HFF-Myc (cell line): ENCODE measurements around the gene ACER1.

Experiments
- DNase-seq: peaks from one replicate; pipeline ENCODE4 v3.0.0-alpha.2; 2011; ENCODE audit warnings: low read depth; ENCODE audit errors: extremely low read depth
- H3K4me3 ChIP-seq: replicated peaks from 2 replicates; pipeline ENCODE4 v1.5.1; 2011; ENCODE audit warnings: low read depth, mild to moderate bottlenecking, control low read depth, low read length
- CTCF ChIP-seq: IDR thresholded peaks from 2 replicates; pipeline ENCODE4 v1.5.1; 2012; ENCODE audit warnings: mild to moderate bottlenecking, low read depth, low read length, control low read depth; ENCODE audit errors: missing control alignments

The ACER1 gene

GRCh38 chr19:6262519-6262918, 70.9 kb downstream of the ACER1 start:
- no peak for TF ChIP-seq CTCF
- H3K4me3 ChIP-seq, result no peak overlapping the region

GRCh38 chr19:6261883-6262282, 71.5 kb downstream of the ACER1 start:
- H3K4me3 ChIP-seq, result no peak overlapping the region
- no peak for DNase-seq
- no peak for TF ChIP-seq CTCF

More at GRCh38 chr19:6262519-6262918, 70.9 kb downstream of the ACER1 start:
- DNase-seq, result no peak

GRCh38 chr19:6260912-6261650, 72.3 kb downstream of the ACER1 start:
- no peak overlapping the region for H3K4me3 ChIP-seq
- DNase-seq, result no peak
- peak; percentile 64 for TF ChIP-seq CTCF

- no peak overlapping the region for H3K4me3 ChIP-seq
- DNase-seq, result no peak
- no peak for TF ChIP-seq CTCF
These were observed 73.0 kb downstream of the ACER1 start for GRCh38 chr19:6260376-6260775.

- H3K4me3 ChIP-seq, result no peak overlapping the region
- no peak for DNase-seq
- no peak for TF ChIP-seq CTCF
These were observed 74.0 kb downstream of the ACER1 start for GRCh38 chr19:6259312-6259861.

- DNase-seq, result no peak
- TF ChIP-seq CTCF, result no peak
- no peak overlapping the region for H3K4me3 ChIP-seq
These were observed 74.5 kb downstream of the ACER1 start for GRCh38 chr19:6258812-6259311.
